Measurements from ENCODE around the gene IFNA16. TPM values are rescaled to one million over a fixed set of nuclear protein-coding genes. Genes with fewer than 3 reads are reported as not detected.
"Not testable (repeated sequence)": the region's sequence is repeated elsewhere in the genome, so short reads cannot be mapped to it uniquely, and the experiment has no call there.

The IFNA16 gene
- total RNA-seq, result not detected

DNA sequence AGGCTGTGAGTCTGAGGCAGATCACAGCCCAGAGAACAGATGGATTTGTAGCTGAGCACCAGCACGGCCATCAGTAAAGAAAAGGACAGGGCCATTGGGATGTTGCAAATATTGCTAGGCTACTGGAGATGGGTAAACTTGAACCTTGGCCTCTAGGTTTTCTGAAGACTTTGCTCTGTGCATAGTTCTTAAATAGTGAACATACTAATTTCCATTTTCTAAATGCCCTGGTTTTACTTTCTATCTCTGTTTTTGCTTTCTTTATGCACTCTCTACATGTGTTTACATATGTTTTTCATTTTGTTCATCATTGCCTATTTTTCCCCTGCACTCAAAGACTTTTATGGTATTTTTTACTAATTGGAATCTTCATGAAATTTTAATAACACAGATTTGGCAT is at the start of gene IFNA16:
Gene IFNA16, minus strand, starts transcription at position 101 of the 400 bp plus-strand sequence. Its CDS starts 6 bp downstream, at position 95.
- H3K27me3 ChIP-seq (ENCODE audit: control insufficient read depth in 3 of 3, insufficient read depth in 3 of 3, low read length in 3 of 3); H3K9me3 ChIP-seq (ENCODE audit: control insufficient read depth in 3 of 3, low read length in 3 of 3); H3K4me1 ChIP-seq (ENCODE audit: control insufficient read depth in 3 of 3, insufficient read depth in 3 of 3, low read length in 3 of 3); H3K27ac ChIP-seq (ENCODE audit: low read depth, low read length); H3K9ac ChIP-seq (ENCODE audit: low read depth in 1 of 3, low read length in 3 of 3); H3K36me3 ChIP-seq (ENCODE audit: control insufficient read depth in 3 of 3, insufficient read depth in 3 of 3, low read length in 3 of 3); H3K4me3 ChIP-seq (ENCODE audit: low read length in 3 of 3): not testable (repeated sequence)

DNA sequence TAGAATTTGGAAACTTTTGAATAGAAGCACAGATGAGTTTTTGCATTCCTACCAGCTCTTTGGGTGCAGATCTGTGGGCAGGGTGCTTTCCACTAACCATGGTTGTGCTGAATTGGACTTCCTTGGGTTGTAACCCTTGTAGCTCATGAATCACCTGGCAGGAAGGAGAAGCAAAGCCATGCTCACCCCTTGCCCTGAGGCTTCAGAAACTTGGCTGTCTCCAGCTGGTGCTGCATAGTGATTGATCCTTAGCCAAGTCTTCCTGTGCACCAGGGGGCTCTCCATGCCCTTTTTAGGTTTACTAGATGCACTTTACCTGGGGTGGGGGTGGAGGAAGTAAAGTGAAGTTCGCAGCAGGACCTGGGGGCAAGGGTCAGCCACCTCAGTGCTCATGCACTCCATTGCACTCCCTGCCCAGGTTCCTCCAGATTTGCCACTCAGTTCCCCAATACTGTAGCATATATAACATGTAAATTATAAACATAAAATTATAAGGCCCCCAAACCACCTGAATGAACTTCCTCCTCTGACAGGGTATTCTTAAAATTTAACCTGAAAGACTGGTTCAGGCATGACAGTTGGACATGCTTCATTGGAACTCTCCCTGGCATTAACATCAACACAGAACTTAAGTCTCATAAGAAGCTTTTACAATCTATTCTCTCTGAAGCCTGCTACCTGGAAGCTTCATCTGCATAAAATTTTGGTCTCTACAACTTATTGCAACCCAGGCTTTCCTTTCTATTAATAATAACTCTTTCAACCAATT is 48.5 kb upstream of the IFNA16 start:
- Histone ChIP-seq H3K9ac (ENCODE audit: low read depth in 1 of 3, low read length in 3 of 3) (no peak overlapping the region), H3K4me1 (ENCODE audit: control insufficient read depth in 3 of 3, insufficient read depth in 3 of 3, low read length in 3 of 3) (no peaks in the 10 kb centered on the region), H3K9me3 (ENCODE audit: control insufficient read depth in 3 of 3, low read length in 3 of 3) (no peaks in the 10 kb centered on the region), H3K27me3 (ENCODE audit: control insufficient read depth in 3 of 3, insufficient read depth in 3 of 3, low read length in 3 of 3) (no peaks in the 10 kb centered on the region), H3K27ac (ENCODE audit: low read depth, low read length) (no peak overlapping the region), H3K4me3 (ENCODE audit: low read length in 3 of 3) (no peak overlapping the region), H3K36me3 (ENCODE audit: control insufficient read depth in 3 of 3, insufficient read depth in 3 of 3, low read length in 3 of 3) (no peaks in the 10 kb centered on the region)

DNA sequence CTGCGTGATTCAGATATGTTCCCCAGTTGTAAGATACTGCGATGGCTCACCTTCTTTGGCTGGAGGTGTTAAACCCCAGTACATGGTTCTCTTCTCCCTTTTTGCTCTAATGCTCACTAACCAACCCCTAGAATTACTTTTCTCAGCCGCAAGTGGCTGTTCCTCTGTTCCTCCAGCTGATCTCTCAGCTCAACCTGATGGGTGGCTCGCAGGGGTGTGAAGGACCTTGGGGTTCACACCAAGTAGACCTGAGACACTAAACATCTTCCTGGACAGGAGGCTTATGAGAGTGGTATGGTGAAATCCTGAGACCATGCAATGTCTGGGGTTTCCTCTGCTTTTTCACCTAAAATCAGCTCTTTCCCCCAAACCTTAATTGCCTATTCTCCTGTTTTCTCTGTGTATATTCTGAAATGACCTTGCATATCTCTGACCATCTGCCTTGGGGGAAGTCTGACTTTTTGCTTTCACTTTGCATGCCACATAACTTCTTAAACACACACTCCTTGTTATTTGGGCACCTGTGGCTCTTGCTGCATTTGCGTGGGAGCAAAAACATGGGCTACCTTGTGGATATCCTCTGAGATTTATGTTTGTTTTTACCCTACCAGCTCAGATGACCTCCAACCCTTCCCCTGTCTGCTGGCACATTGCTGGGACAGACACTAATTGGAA is 38.6 kb upstream of the IFNA16 start:
- H3K4me3 ChIP-seq (ENCODE audit: low read length in 3 of 3), result no peak overlapping the region
- no peak overlapping the region for H3K27ac ChIP-seq (ENCODE audit: low read depth, low read length)
- no peak overlapping the region for H3K9ac ChIP-seq (ENCODE audit: low read depth in 1 of 3, low read length in 3 of 3)
- no peaks in the 10 kb centered on the region for H3K36me3 ChIP-seq (ENCODE audit: control insufficient read depth in 3 of 3, insufficient read depth in 3 of 3, low read length in 3 of 3)
- no peaks in the 10 kb centered on the region for H3K4me1 ChIP-seq (ENCODE audit: control insufficient read depth in 3 of 3, insufficient read depth in 3 of 3, low read length in 3 of 3)
- H3K9me3 ChIP-seq (ENCODE audit: control insufficient read depth in 3 of 3, low read length in 3 of 3), result no peaks in the 10 kb centered on the region
- no peaks in the 10 kb centered on the region for H3K27me3 ChIP-seq (ENCODE audit: control insufficient read depth in 3 of 3, insufficient read depth in 3 of 3, low read length in 3 of 3)

DNA sequence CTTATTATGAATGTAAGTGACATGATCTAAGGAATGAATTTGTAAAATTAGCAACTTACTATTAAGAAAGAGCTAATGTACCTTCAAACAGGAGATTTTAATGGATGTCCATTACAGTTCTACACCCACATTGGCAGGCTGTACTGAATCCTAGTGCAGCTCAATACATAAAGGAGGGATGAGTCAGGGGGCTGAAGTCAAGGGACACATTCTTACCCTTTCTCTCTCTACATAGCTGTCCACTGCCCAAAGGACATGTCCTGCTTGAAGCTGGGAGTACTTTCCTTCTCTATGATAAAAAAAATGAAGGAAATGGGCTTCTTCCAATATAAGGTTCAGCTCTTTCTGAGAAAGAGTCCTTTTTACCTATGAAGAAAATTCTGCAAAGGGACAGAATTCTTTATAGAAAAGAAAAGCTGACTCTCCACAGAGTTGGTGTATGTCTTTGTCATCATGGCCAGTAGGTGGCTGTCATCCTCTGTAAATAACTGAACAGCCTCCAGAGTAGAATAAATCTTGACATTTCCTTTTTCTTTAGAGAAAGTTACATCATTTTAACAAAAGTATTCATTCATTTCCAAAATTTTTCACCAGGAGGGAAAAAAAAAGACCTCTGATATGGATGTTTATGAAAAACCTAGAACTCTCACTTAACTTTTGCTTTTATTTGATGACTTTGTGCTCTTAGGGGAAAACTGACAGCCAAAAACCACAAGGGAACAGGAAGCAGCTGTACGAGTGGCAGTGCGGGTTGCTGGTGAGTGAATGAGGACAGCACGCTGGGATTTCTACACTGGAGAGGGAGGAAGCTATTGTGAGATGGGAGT is 35.8 kb upstream of the IFNA16 start:
- H3K9ac ChIP-seq (ENCODE audit: low read depth in 1 of 3, low read length in 3 of 3), result no peak overlapping the region
- no peak overlapping the region for H3K4me3 ChIP-seq (ENCODE audit: low read length in 3 of 3)
- H3K4me1 ChIP-seq (ENCODE audit: control insufficient read depth in 3 of 3, insufficient read depth in 3 of 3, low read length in 3 of 3), result no peaks in the 10 kb centered on the region
- no peak overlapping the region for H3K27ac ChIP-seq (ENCODE audit: low read depth, low read length)
- H3K36me3 ChIP-seq (ENCODE audit: control insufficient read depth in 3 of 3, insufficient read depth in 3 of 3, low read length in 3 of 3), result no peaks in the 10 kb centered on the region
- no peaks in the 10 kb centered on the region for H3K27me3 ChIP-seq (ENCODE audit: control insufficient read depth in 3 of 3, insufficient read depth in 3 of 3, low read length in 3 of 3)
- no peaks in the 10 kb centered on the region for H3K9me3 ChIP-seq (ENCODE audit: control insufficient read depth in 3 of 3, low read length in 3 of 3)

DNA sequence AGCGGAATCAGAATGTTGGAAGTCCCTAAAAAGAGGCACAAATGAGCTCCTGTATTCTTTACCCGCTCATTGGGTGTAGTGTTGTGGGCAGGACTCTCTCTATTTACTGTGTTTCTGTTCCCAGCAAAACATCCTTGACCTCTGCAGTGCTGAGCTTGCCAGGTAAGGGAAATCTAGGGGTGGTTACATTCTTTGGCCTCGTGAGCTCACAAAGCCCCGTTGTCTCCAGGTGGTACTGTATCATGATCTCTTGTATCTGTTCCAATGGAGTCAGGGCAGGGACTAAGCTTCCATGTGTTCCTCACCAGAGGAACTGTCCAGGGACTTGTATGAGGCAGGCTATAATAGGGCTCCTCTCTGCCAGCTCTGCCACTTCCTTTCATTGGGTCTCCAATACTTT is 34.5 kb upstream of the IFNA16 start:
- Histone ChIP-seq H3K9me3 (ENCODE audit: control insufficient read depth in 3 of 3, low read length in 3 of 3) (no peaks in the 10 kb centered on the region), H3K27me3 (ENCODE audit: control insufficient read depth in 3 of 3, insufficient read depth in 3 of 3, low read length in 3 of 3) (no peaks in the 10 kb centered on the region), H3K36me3 (ENCODE audit: control insufficient read depth in 3 of 3, insufficient read depth in 3 of 3, low read length in 3 of 3) (no peaks in the 10 kb centered on the region), H3K4me1 (ENCODE audit: control insufficient read depth in 3 of 3, insufficient read depth in 3 of 3, low read length in 3 of 3) (no peaks in the 10 kb centered on the region), H3K4me3 (ENCODE audit: low read length in 3 of 3) (no peak overlapping the region), H3K9ac (ENCODE audit: low read depth in 1 of 3, low read length in 3 of 3) (no peak overlapping the region), H3K27ac (ENCODE audit: low read depth, low read length) (no peak overlapping the region)

DNA sequence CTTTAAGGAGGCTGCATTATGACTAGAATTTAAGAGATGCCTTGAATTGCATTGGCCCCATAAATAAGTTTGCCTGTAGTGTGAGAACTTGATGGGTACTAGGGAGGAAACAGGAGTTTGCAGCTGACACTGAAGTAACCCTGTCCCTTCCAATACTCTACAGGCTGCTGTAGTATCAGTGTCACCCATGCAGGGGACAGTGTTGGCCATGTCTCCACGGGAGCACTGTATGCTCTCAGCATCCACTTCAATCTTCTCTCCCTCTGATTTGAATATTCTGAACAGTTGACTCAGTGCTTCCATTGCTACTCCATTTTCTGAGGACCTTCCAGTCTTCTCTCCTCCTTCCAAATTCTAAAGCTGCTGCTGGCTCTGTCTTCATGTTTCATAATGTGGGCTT is 34.1 kb upstream of the IFNA16 start:
- Histone ChIP-seq H3K27ac (ENCODE audit: low read depth, low read length) (no peak overlapping the region), H3K9me3 (ENCODE audit: control insufficient read depth in 3 of 3, low read length in 3 of 3) (no peaks in the 10 kb centered on the region), H3K27me3 (ENCODE audit: control insufficient read depth in 3 of 3, insufficient read depth in 3 of 3, low read length in 3 of 3) (no peaks in the 10 kb centered on the region)

DNA sequence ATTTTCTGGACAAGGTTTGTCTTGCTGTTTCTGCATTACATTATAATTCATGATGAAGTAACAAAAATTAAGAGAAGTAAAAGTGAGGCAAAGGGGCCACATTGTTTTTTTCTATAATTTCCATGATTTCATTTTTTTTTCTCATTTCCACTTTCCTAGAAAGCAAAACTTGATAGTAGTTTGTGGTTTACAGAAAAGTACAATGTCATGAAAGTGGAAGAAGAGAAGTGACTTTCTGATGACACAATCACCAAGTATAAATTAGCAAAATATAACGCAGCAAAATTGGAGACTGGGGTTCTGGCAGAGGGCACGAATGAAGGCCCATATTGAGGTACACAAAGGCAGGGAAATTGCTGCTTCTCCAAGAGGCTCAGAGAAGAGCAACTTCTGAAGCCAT is 27.7 kb upstream of the IFNA16 start:
- Histone ChIP-seq H3K9ac (ENCODE audit: low read depth in 1 of 3, low read length in 3 of 3) (no peak overlapping the region), H3K9me3 (ENCODE audit: control insufficient read depth in 3 of 3, low read length in 3 of 3) (no peaks in the 10 kb centered on the region), H3K4me3 (ENCODE audit: low read length in 3 of 3) (no peak overlapping the region), H3K36me3 (ENCODE audit: control insufficient read depth in 3 of 3, insufficient read depth in 3 of 3, low read length in 3 of 3) (no peaks in the 10 kb centered on the region), H3K4me1 (ENCODE audit: control insufficient read depth in 3 of 3, insufficient read depth in 3 of 3, low read length in 3 of 3) (no peaks in the 10 kb centered on the region), H3K27me3 (ENCODE audit: control insufficient read depth in 3 of 3, insufficient read depth in 3 of 3, low read length in 3 of 3) (no peaks in the 10 kb centered on the region), H3K27ac (ENCODE audit: low read depth, low read length) (no peak overlapping the region)

More for the DNA sequence above, 34.1 kb upstream of the IFNA16 start:
- Histone ChIP-seq H3K36me3 (ENCODE audit: control insufficient read depth in 3 of 3, insufficient read depth in 3 of 3, low read length in 3 of 3) (no peaks in the 10 kb centered on the region), H3K4me1 (ENCODE audit: control insufficient read depth in 3 of 3, insufficient read depth in 3 of 3, low read length in 3 of 3) (no peaks in the 10 kb centered on the region), H3K9ac (ENCODE audit: low read depth in 1 of 3, low read length in 3 of 3) (no peak overlapping the region), H3K4me3 (ENCODE audit: low read length in 3 of 3) (no peak overlapping the region)

DNA sequence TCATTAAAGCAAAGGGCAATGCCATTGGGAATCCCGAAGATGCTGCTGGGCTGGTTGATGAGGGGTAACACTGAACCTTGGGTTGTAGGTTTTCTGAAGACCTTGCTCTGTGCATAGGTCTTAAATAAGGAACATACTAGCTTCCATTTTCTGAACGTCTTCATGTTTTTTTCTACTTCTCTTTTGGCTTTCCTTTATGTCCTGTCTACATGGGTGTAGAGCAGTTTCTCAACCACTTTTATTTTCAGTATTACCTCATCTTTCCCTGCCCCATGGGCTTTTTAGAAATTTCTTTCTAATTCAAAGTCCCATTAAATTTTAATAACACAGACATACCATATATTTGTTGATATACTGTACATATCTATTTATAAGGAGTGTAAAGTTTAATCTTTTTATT is 22.8 kb upstream of the IFNA16 start, which contains the start of gene IFNA14:
Gene IFNA14, minus strand, starts transcription at position 95 of the 400 bp plus-strand sequence. Its CDS starts 70 bp downstream, at position 25.
- Histone ChIP-seq H3K36me3 (ENCODE audit: control insufficient read depth in 3 of 3, insufficient read depth in 3 of 3, low read length in 3 of 3) (no peaks in the 10 kb centered on the region), H3K27me3 (ENCODE audit: control insufficient read depth in 3 of 3, insufficient read depth in 3 of 3, low read length in 3 of 3) (no peaks in the 10 kb centered on the region), H3K4me3 (ENCODE audit: low read length in 3 of 3) (no peak within 1 kb of the TSS), H3K4me1 (ENCODE audit: control insufficient read depth in 3 of 3, insufficient read depth in 3 of 3, low read length in 3 of 3) (no peaks in the 10 kb centered on the region), H3K9ac (ENCODE audit: low read depth in 1 of 3, low read length in 3 of 3) (no peak within 1 kb of the TSS), H3K9me3 (ENCODE audit: control insufficient read depth in 3 of 3, low read length in 3 of 3) (no peaks in the 10 kb centered on the region), H3K27ac (ENCODE audit: low read depth, low read length) (no peak within 1 kb of the TSS)

DNA sequence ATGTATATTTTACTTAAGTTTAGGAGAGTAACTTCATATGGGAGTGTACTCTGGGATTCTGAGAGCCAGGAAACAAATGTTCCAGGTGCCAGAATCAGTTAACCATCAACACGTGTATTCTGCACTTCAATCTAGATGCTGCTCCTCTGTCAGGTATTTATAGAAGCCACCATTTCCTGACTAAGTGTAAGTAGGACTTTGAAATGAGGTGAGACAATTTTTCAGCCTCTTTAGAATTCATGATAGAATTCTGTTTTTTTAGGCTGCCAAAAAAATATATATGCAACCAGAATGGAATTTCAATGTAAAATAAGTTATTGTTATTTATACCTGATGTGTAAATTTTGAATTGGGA is 19.2 kb upstream of the IFNA16 start:
- not testable (repeated sequence) for H3K27ac ChIP-seq (ENCODE audit: low read depth, low read length); H3K4me1 ChIP-seq (ENCODE audit: control insufficient read depth in 3 of 3, insufficient read depth in 3 of 3, low read length in 3 of 3); H3K4me3 ChIP-seq (ENCODE audit: low read length in 3 of 3)

More for the DNA sequence above, 19.2 kb upstream of the IFNA16 start:
- not testable (repeated sequence) for H3K9me3 ChIP-seq (ENCODE audit: control insufficient read depth in 3 of 3, low read length in 3 of 3); H3K9ac ChIP-seq (ENCODE audit: low read depth in 1 of 3, low read length in 3 of 3); H3K36me3 ChIP-seq (ENCODE audit: control insufficient read depth in 3 of 3, insufficient read depth in 3 of 3, low read length in 3 of 3); H3K27me3 ChIP-seq (ENCODE audit: control insufficient read depth in 3 of 3, insufficient read depth in 3 of 3, low read length in 3 of 3)
